GM12873 (cell line): Measurements from ENCODE around the gene TSGA10IP.

Experiments used
- CTCF ChIP-seq: IDR thresholded peaks from 2 replicates; pipeline ENCODE4 v1.5.1; 2012; ENCODE audit warnings: low read depth, mild to moderate bottlenecking, moderate library complexity, low read length, control low read depth; ENCODE audit not compliant: insufficient read depth; ENCODE audit errors: missing control alignments

TSGA10IP gene

GRCh38 chr11:65941720-65942310, 3.5 kb upstream of the TSGA10IP start:
- no peak for TF ChIP-seq CTCF

- no peak for TF ChIP-seq CTCF
Observed at GRCh38 chr11:65942531-65942930, 2.7 kb upstream of the TSGA10IP start.

GRCh38 chr11:65944191-65944590, 1.1 kb upstream of the TSGA10IP start:
- TF ChIP-seq CTCF = no peak

- no peak for TF ChIP-seq CTCF
Observed at GRCh38 chr11:65944767-65945166, 513 bp upstream of the TSGA10IP start.

- TF ChIP-seq CTCF = no peak
Observed at GRCh38 chr11:65945941-65946558, 770 bp downstream of the TSGA10IP start.

GRCh38 chr11:65946655-65947054, 1.4 kb downstream of the TSGA10IP start:
- TF ChIP-seq CTCF = no peak

GRCh38 chr11:65947133-65947532, 1.9 kb downstream of the TSGA10IP start:
- no peak for TF ChIP-seq CTCF
